H1 (cell line): ENCODE data around the gene PGP. TPM values are rescaled to one million over a fixed set of nuclear protein-coding genes. Genes with fewer than 3 reads are reported as not detected.

Experiments
- CTCF ChIA-PET: fragments of 300-600 bp; sonication (Branson Sonifier 250); formaldehyde crosslinking; loops from one replicate; lab custom pipeline; 2021; ENCODE audit not compliant: partially characterized antibody; lab: Charles Lee
- POLR2A ChIA-PET: fragments of 300-600 bp; sonication (Branson Sonifier 250); formaldehyde crosslinking; loops from one replicate; lab custom pipeline; 2021; ENCODE audit warnings: inconsistent platforms; ENCODE audit not compliant: partially characterized antibody; lab: Charles Lee
- DNase-seq, 2 experiments: peaks; one replicate each; pipeline versions ENCODE4 v3.0.0 to v3.0.0-alpha.2; 2010 to 2022; ENCODE audit warnings: low spot score in 2 of 2, low read depth in 1 of 2, mixed read lengths in 1 of 2
- FAIRE-seq: peaks from 2 replicates; lab custom pipeline; 2011; peaks lifted over from hg19 to GRCh38; lab: Jason Lieb, UNC
- H2AFZ ChIP-seq: 2 replicates; pipeline ENCODE4 v1.8.1; 2012; ENCODE audit warnings: low read length, inconsistent platforms
- H2AK5ac ChIP-seq: 2 replicates; pipeline ENCODE4 v1.6.1; 2013; ENCODE audit warnings: low read depth, low read length
- H2BK120ac ChIP-seq: replicated peaks from 2 replicates; pipeline ENCODE3; 2013; ENCODE audit warnings: low read depth, low read length, inconsistent platforms
- H2BK12ac ChIP-seq: 2 replicates; pipeline ENCODE4 v1.6.1; 2013; ENCODE audit warnings: low read depth, low read length
- H2BK15ac ChIP-seq: 2 replicates; pipeline ENCODE4 v1.6.1; 2013; ENCODE audit warnings: low read length
- H2BK20ac ChIP-seq: 2 replicates; pipeline ENCODE4 v1.6.1; 2013; ENCODE audit warnings: low read length
- H2BK5ac ChIP-seq: 2 replicates; pipeline ENCODE4 v1.6.1; 2013; ENCODE audit warnings: low read depth, low read length
- H3K14ac ChIP-seq: 2 replicates; pipeline ENCODE4 v1.6.1; 2013; ENCODE audit warnings: inconsistent platforms; ENCODE audit not compliant: insufficient read length
- H3K18ac ChIP-seq: 2 replicates; pipeline ENCODE4 v1.6.1; 2013; ENCODE audit warnings: low read length; ENCODE audit errors: extremely low read depth
- H3K23ac ChIP-seq: 2 replicates; pipeline ENCODE4 v1.6.1; 2013; ENCODE audit warnings: inconsistent platforms; ENCODE audit not compliant: insufficient read length
- H3K23me2 ChIP-seq: 2 replicates; pipeline ENCODE4 v1.6.1; 2013; ENCODE audit warnings: low read depth, low read length
- H3K27ac ChIP-seq: 2 replicates; pipeline ENCODE4 v1.6.1; 2011; ENCODE audit warnings: low read depth, low read length, inconsistent platforms
- H3K27me3 ChIP-seq, 4 experiments: replicated peaks in 1 of 4; 1 replicate in 1 of 4; 2 replicates in 3 of 4; pipeline versions ENCODE4 v1.6.1 to v1.8.1; 2011 to 2013; ENCODE audit warnings: low read length in 3 of 4, mild to moderate bottlenecking in 3 of 4, inconsistent platforms in 2 of 4, mixed read lengths in 2 of 4, moderate library complexity in 1 of 4; ENCODE audit not compliant: control insufficient read depth in 3 of 4, insufficient read depth in 3 of 4; ENCODE audit errors: extremely low read depth in 1 of 4
- H3K36me3 ChIP-seq, 4 experiments: 2 replicates each; pipeline versions ENCODE4 v1.6.1 to v1.8.1; 2011 to 2013; ENCODE audit warnings: mild to moderate bottlenecking in 4 of 4, low read length in 3 of 4, moderate library complexity in 2 of 4, control low read depth in 1 of 4, inconsistent platforms in 1 of 4; ENCODE audit not compliant: insufficient read depth in 4 of 4, control insufficient read depth in 2 of 4
- H3K4ac ChIP-seq: replicated peaks from 2 replicates; pipeline ENCODE3; 2013; ENCODE audit warnings: low read length, low read depth, mixed read lengths, inconsistent platforms; ENCODE audit not compliant: insufficient read length
- H3K4me1 ChIP-seq, 4 experiments: replicated peaks in 1 of 4; 1 replicate in 1 of 4; 2 replicates in 3 of 4; pipeline versions ENCODE4 v1.6.1 to v1.8.1; 2011 to 2013; ENCODE audit warnings: low read length in 3 of 4, inconsistent platforms in 2 of 4, mixed read lengths in 1 of 4; ENCODE audit not compliant: insufficient read depth in 4 of 4, control insufficient read depth in 3 of 4
- H3K4me2 ChIP-seq, 2 experiments: 2 replicates each; pipeline versions ENCODE4 v1.6.1 to v1.8.1; 2011 to 2013; ENCODE audit warnings: low read depth in 2 of 2, low read length in 2 of 2, control low read depth in 1 of 2, inconsistent platforms in 1 of 2, mild to moderate bottlenecking in 1 of 2; ENCODE audit not compliant: insufficient read depth in 1 of 2
- H3K4me3 ChIP-seq, 4 experiments: fragments of 200-600, 300-600 bp in 1 of 4; sonication (generic), shearing (Covaris generic), sonication (Bioruptor Twin) in 1 of 4; 2 replicates each; pipeline versions ENCODE4 v1.5.1 to v1.8.1; 2011 to 2016; ENCODE audit warnings: low read length in 4 of 4, low read depth in 3 of 4, control low read depth in 2 of 4, inconsistent platforms in 2 of 4, mild to moderate bottlenecking in 2 of 4, mixed read lengths in 1 of 4, moderate library complexity in 1 of 4; ENCODE audit not compliant: insufficient read depth in 2 of 4; ENCODE audit errors: extremely low read depth in 1 of 4
- H3K56ac ChIP-seq: replicated peaks from 2 replicates; pipeline ENCODE3; 2013; ENCODE audit warnings: low read depth, mild to moderate bottlenecking, mixed read lengths, low read length, inconsistent platforms; ENCODE audit not compliant: insufficient read length
- H3K79me1 ChIP-seq: 2 replicates; pipeline ENCODE4 v1.6.1; 2013; ENCODE audit warnings: low read depth, low read length, control low read depth
- H3K79me2 ChIP-seq, 2 experiments: 2 replicates each; pipeline versions ENCODE4 v1.6.1 to v1.8.1; 2012 to 2013; ENCODE audit warnings: low read length in 2 of 2, mild to moderate bottlenecking in 2 of 2, inconsistent platforms in 1 of 2; ENCODE audit not compliant: insufficient read depth in 2 of 2, control insufficient read depth in 1 of 2
- H3K9ac ChIP-seq, 4 experiments: replicated peaks in 1 of 4; 1 replicate in 1 of 4; 2 replicates in 3 of 4; pipeline versions ENCODE4 v1.6.1 to v1.8.1; 2011 to 2013; ENCODE audit warnings: low read depth in 3 of 4, low read length in 3 of 4, control low read depth in 2 of 4, mild to moderate bottlenecking in 2 of 4, moderate library complexity in 2 of 4, inconsistent platforms in 1 of 4; ENCODE audit errors: extremely low read depth in 1 of 4
- H3K9me3 ChIP-seq, 2 experiments: 2 replicates each; pipeline versions ENCODE4 v1.6.1 to v1.8.1; 2012 to 2013; ENCODE audit warnings: mild to moderate bottlenecking in 2 of 2, moderate library complexity in 2 of 2, control low read depth in 1 of 2, inconsistent platforms in 1 of 2, low read depth in 1 of 2, low read length in 1 of 2, mixed read lengths in 1 of 2; ENCODE audit not compliant: insufficient read depth in 2 of 2
- H4K20me1 ChIP-seq, 2 experiments: replicated peaks in 1 of 2; 2 replicates each; pipeline versions ENCODE3 to v1.8.1; 2011 to 2013; ENCODE audit warnings: inconsistent platforms in 2 of 2, low read length in 2 of 2, mild to moderate bottlenecking in 1 of 2; ENCODE audit not compliant: insufficient read depth in 2 of 2, control insufficient read depth in 1 of 2
- H4K5ac ChIP-seq: 2 replicates; pipeline ENCODE4 v1.6.1; 2013; ENCODE audit warnings: low read length, low read depth, mixed read lengths, inconsistent platforms; ENCODE audit not compliant: insufficient read length
- H4K8ac ChIP-seq: 2 replicates; pipeline ENCODE4 v1.8.0; 2013; ENCODE audit warnings: mild to moderate bottlenecking, moderate library complexity, low read length, inconsistent platforms; ENCODE audit not compliant: insufficient read depth; ENCODE audit errors: extremely low read depth
- H4K91ac ChIP-seq: replicated peaks from 2 replicates; pipeline ENCODE3; 2013; ENCODE audit warnings: low read length, mixed read lengths, inconsistent platforms; ENCODE audit not compliant: insufficient read length
- CHD1 ChIP-seq: IDR thresholded peaks from 2 replicates; pipeline ENCODE4 v1.6.1; 2012; ENCODE audit warnings: low read depth, low read length, improper control_type of control experiment
- GABPA ChIP-seq: IDR thresholded peaks from 2 replicates; pipeline ENCODE4 v1.6.1; 2011; ENCODE audit warnings: mild to moderate bottlenecking, low read length, moderate library complexity, borderline replicate concordance; ENCODE audit not compliant: insufficient read depth
- GTF2F1 ChIP-seq: IDR thresholded peaks from 2 replicates; pipeline ENCODE4 v1.6.1; 2012; ENCODE audit warnings: low read depth, low read length, improper control_type of control experiment, borderline replicate concordance
- HDAC2 ChIP-seq, 2 experiments: fragments of 300-600 bp in 1 of 2; sonication (generic) in 1 of 2; IDR thresholded peaks; 2 replicates each; pipeline ENCODE4 v1.6.1; 2011 to 2012; ENCODE audit warnings: low read depth in 2 of 2, low read length in 2 of 2, mild to moderate bottlenecking in 2 of 2, moderate library complexity in 2 of 2, borderline replicate concordance in 1 of 2, inconsistent platforms in 1 of 2
- KDM1A ChIP-seq: fragments of 200-600, 300-600 bp; sonication (generic); IDR thresholded peaks from 2 replicates; pipeline ENCODE4 v1.7.1; 2016; ENCODE audit warnings: mild to moderate bottlenecking, low read length, borderline replicate concordance
- NANOG ChIP-seq: IDR thresholded peaks from 2 replicates; pipeline ENCODE4 v1.6.1; 2011; ENCODE audit warnings: low read length, low read depth, mild to moderate bottlenecking, inconsistent platforms; ENCODE audit not compliant: insufficient read depth, poor library complexity, severe bottlenecking
- PHF8 ChIP-seq: fragments of 200-600 bp; sonication (generic); conservative IDR thresholded peaks from 2 replicates; pipeline ENCODE4 v1.7.1; 2012; ENCODE audit warnings: low read depth, mild to moderate bottlenecking, inconsistent platforms, low read length, moderate library complexity
- SP1 ChIP-seq: IDR thresholded peaks from 2 replicates; pipeline ENCODE4 v1.6.1; 2011; ENCODE audit warnings: low read depth, low read length
- SRF ChIP-seq: IDR thresholded peaks from 2 replicates; pipeline ENCODE4 v1.6.1; 2011; ENCODE audit warnings: mild to moderate bottlenecking, low read depth, low read length, moderate library complexity
- TAF7 ChIP-seq: optimal IDR thresholded peaks from 2 replicates; pipeline ENCODE3; 2011; ENCODE audit warnings: low read depth, mild to moderate bottlenecking, inconsistent platforms, low read length, moderate library complexity, borderline replicate concordance
- TBP ChIP-seq: IDR thresholded peaks from 2 replicates; pipeline ENCODE4 v1.6.1; 2011; ENCODE audit warnings: low read depth, low read length, improper control_type of control experiment
- ZNF274 ChIP-seq: IDR thresholded peaks from 2 replicates; pipeline ENCODE4 v1.7.0; 2012; ENCODE audit warnings: low read length, borderline replicate concordance; ENCODE audit errors: extremely low read depth
- WGBS, 2 experiments: shearing (Covaris generic) in 1 of 2; methylation state at CpG; one replicate each; pipeline versions ENCODE4 v1.1.6 to v1.1.7; 2013 to 2015; ENCODE audit warnings: low lambda C conversion rate in 2 of 2, mixed read lengths in 2 of 2, inconsistent platforms in 1 of 2, low coverage in 1 of 2, missing lambda C conversion rate in 1 of 2; ENCODE audit not compliant: insufficient replicate concordance in 2 of 2, insufficient coverage in 1 of 2, insufficient read length in 1 of 2; ENCODE audit errors: extremely low coverage in 1 of 2, missing lambda C conversion rate in 1 of 2; 5-methylcytosine and 5-hydroxymethylcytosine counted together
- polyA plus RNA-seq, 7 experiments: library from polyadenylated mRNA; depleted of rRNA in 3 of 7; stranded (reverse) in 5 of 7; unstranded in 2 of 7; fragments of >200 nt in 5 of 7; fragments of 200-250 nt in 2 of 7; gene quantifications; 1 replicate in 5 of 7; 2 replicates in 1 of 7; 4 replicates in 1 of 7; pipeline versions ENCODE4 v1.2.1 to v1.2.3, GENCODE V29; 2011 to 2013; ENCODE audit warnings: missing spikeins in 2 of 7, mixed read lengths in 2 of 7
- total RNA-seq: library from RNA; stranded (reverse); fragmentation: NEBNext Ultra II Directional; extraction: Animal tissue kit (Norgen Biotek cat#: 25700); gene quantifications from 2 replicates; pipeline ENCODE4 v1.2.1, GENCODE V29; 2021
- TF ChIP-seq, protein P1 (sequence below): IDR thresholded peaks from 2 replicates; pipeline ENCODE4 v1.6.1; 2011; ENCODE audit warnings: low read depth, mild to moderate bottlenecking, low read length; ENCODE audit not compliant: insufficient read depth

PGP gene
- total and polyA plus RNA-seq, 2 of the 8 experiments (the other 6 are each of a cell fraction or from before 2014, with no cell fraction given) = 30.9 to 55.9 TPM

DNA sequence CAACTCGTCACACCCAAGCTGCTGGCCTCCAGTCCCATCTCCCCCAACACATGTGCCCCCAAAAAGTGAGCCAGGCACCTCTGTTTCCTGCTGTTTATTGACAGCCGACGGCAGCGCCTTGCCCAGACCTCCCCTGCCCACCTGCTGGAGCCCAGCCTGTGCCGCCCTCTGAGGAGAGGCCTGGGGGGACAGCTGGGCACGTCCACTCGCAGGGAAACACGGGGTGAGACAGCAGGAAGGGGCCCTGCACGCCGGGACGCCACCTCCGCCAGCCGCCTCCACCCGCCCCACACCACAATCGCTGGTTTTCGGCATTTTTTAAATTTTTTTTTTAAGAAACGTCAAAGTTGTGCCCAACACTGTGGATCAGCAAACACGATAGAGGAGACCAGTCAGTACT is 37.5 kb downstream of the PGP start:
- Histone ChIP-seq H3K9ac (no peak overlapping the region), H4K5ac (no peak overlapping the region), H3K23ac (no peak overlapping the region), H3K9me3 (no peaks in the 10 kb centered on the region), H3K4me3 (no peak overlapping the region), H3K23me2 (peaks cover under 1% of the 10 kb centered on the region; the same call in 1 of the 2 replicates), H3K27me3 (no peaks in the 10 kb centered on the region; a peak in 1 of 7 replicates), H3K4me1 (peaks cover 0 to 7% (median 2%) of the 10 kb centered on the region in 4 experiments; a peak in 4 of 7 replicates), H2BK5ac (no peak overlapping the region), H3K14ac (no peak overlapping the region), H2BK12ac (no peak overlapping the region), H3K79me2 (no peaks in the 10 kb centered on the region), H3K18ac (no peak overlapping the region), H2BK15ac (no peak overlapping the region), H3K36me3 (peaks cover 15 to 48% (median 28%) of the 10 kb centered on the region in 4 experiments; a peak in 7 of 8 replicates), H2BK120ac (no peak overlapping the region), H3K4me2 (no peak overlapping the region), H2BK20ac (no peak overlapping the region), H4K20me1 (peaks cover 2 to 19% of the 10 kb centered on the region in 2 experiments), H2AK5ac (no peak overlapping the region), H4K91ac (no peak overlapping the region), H4K8ac (peak overlapping the region; percentile 5; the same call in 1 of the 2 replicates), H2AFZ (no peak overlapping the region), H3K79me1 (no peaks in the 10 kb centered on the region), H3K4ac (no peak overlapping the region), H3K56ac (no peak overlapping the region), H3K27ac (no peak overlapping the region)
- WGBS, 2 experiments = 89% methylated on average over 17 of the region's 18 CpGs; no CpG with 5 or more reads in 1 of the 2 experiments
- ChIA-PET POLR2A (interaction anchor here (1.5 to 13.5 kb wide), 6 partner anchors 10 to 85 kb away, joined by 3 to 312 read pairs (median 5); partner anchors contain the start of genes CASKIN1, RAB26 and TRAF7), CTCF (interaction anchor here (1.1 to 1.2 kb wide), 2 partner anchors 10 to 15 kb away, joined by 3 to 5 read pairs; no protein-coding TSS in a partner anchor)
- FAIRE-seq (no peak), DNase-seq (no peak)
- TF ChIP-seq, protein P1, sequence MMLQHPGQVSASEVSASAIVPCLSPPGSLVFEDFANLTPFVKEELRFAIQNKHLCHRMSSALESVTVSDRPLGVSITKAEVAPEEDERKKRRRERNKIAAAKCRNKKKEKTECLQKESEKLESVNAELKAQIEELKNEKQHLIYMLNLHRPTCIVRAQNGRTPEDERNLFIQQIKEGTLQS = no peak
- no peak for TF ChIP-seq GTF2F1
- no peak for TF ChIP-seq HDAC2 (IDR thresholded peaks at IDR 0.05; ENCODE audit: borderline replicate concordance in 1 of 2, low read depth in 2 of 2, low read length in 2 of 2)
- TF ChIP-seq KDM1A = no peak
- TF ChIP-seq SRF = no peak
- TF ChIP-seq GABPA = no peak
- no peak for TF ChIP-seq SP1
- TF ChIP-seq ZNF274 = no peak
- no peak for TF ChIP-seq TAF7
- no peak for TF ChIP-seq PHF8
- TF ChIP-seq TBP = no peak
- no peak for TF ChIP-seq NANOG
- TF ChIP-seq CHD1 = no peak
